Esophagus muscularis mucosa (tissue), 4 donors: Measurements from ENCODE around the gene RAD51B.
"Not testable (repeated sequence)": the region's sequence is repeated elsewhere in the genome, so short reads cannot be mapped to it uniquely, and the experiment has no call there.

Experiments used
- EP300 ChIP-seq: sonication (generic); formaldehyde crosslinking; IDR thresholded peaks from one replicate; pipeline ENCODE4 v1.6.1; 2017; ENCODE audit warnings: antibody characterized with exemption
- POLR2A ChIP-seq: fragments of 450-650 bp; IDR thresholded peaks from one replicate; pipeline ENCODE4 v1.6.1; 2017; ENCODE audit warnings: antibody characterized with exemption, moderate library complexity, mild to moderate bottlenecking, low read depth
- POLR2AphosphoS5 ChIP-seq, 2 donors: sonication (generic); formaldehyde crosslinking; IDR thresholded peaks; one replicate each; pipeline ENCODE4 v1.6.1; 2017; ENCODE audit warnings: antibody characterized with exemption in 2 of 2
- TF ChIP-seq, protein P1 (sequence below), 3 experiments: fragments of 200-600 bp in 2 of 3; fragments of 450-650 bp in 1 of 3; sonication (generic) in 2 of 3; IDR thresholded peaks; one replicate each; pipeline ENCODE4 v1.5.1; 2017 to 2019; ENCODE audit warnings: antibody characterized with exemption in 3 of 3, mild to moderate bottlenecking in 2 of 3, moderate library complexity in 1 of 3

DNA sequence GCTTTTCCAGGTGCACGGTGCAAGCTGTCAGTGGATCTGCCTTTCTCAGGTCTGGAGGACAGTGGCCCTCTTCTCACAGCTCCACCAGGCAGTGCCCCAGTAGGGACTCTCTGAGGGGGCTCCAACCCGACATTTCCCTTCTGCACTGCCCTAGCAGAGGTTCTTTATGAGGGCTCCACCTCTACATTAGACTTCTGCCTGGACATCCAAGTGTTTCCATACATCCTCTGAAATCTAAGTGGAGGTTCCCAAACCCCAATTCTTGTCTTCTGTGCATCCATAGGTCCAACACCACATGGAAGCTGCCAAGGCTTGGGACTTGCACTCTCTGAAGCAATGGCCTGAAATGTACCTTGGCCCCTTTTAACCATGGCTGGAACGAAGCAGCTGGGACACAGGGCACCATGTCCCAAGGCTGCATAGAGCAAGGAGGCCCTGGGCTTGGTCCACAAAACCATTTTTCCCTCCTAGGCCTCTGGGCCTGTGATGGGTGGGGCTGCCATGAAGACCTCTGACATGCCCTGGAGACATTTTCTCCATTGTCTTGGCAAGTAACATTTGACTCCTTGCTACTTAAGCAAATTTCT is 282.2 kb downstream of the RAD51B start:
- TF ChIP-seq, protein P1, sequence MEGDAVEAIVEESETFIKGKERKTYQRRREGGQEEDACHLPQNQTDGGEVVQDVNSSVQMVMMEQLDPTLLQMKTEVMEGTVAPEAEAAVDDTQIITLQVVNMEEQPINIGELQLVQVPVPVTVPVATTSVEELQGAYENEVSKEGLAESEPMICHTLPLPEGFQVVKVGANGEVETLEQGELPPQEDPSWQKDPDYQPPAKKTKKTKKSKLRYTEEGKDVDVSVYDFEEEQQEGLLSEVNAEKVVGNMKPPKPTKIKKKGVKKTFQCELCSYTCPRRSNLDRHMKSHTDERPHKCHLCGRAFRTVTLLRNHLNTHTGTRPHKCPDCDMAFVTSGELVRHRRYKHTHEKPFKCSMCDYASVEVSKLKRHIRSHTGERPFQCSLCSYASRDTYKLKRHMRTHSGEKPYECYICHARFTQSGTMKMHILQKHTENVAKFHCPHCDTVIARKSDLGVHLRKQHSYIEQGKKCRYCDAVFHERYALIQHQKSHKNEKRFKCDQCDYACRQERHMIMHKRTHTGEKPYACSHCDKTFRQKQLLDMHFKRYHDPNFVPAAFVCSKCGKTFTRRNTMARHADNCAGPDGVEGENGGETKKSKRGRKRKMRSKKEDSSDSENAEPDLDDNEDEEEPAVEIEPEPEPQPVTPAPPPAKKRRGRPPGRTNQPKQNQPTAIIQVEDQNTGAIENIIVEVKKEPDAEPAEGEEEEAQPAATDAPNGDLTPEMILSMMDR (IDR thresholded peaks at IDR 0.05), result not testable (repeated sequence)
- TF ChIP-seq POLR2AphosphoS5 (IDR thresholded peaks at IDR 0.05); POLR2A; EP300: not testable (repeated sequence)
